Sigmoid colon (tissue), 4 donors: ENCODE data around the gene PM20D1.

Source experiments
- CTCF ChIP-seq, 4 experiments: fragments of 450-650 bp in 3 of 4; fragments of 200-600 bp in 1 of 4; IDR thresholded peaks; one replicate each; pipeline ENCODE4 v1.5.1; 2016 to 2019; ENCODE audit warnings: antibody characterized with exemption in 4 of 4, mild to moderate bottlenecking in 3 of 4, moderate library complexity in 2 of 4
- EP300 ChIP-seq, 4 donors: sonication (generic); formaldehyde crosslinking; IDR thresholded peaks; one replicate each; pipeline ENCODE4 v1.6.1; 2017; ENCODE audit warnings: antibody characterized with exemption in 4 of 4
- POLR2A ChIP-seq, 2 donors: fragments of 450-650 bp; IDR thresholded peaks; one replicate each; pipeline ENCODE4 v1.6.1; 2016; ENCODE audit warnings: antibody characterized with exemption in 2 of 2, mild to moderate bottlenecking in 2 of 2, moderate library complexity in 2 of 2
- POLR2AphosphoS5 ChIP-seq, 4 donors: sonication (generic); formaldehyde crosslinking; IDR thresholded peaks; one replicate each; pipeline ENCODE4 v1.6.1; 2017; ENCODE audit warnings: antibody characterized with exemption in 4 of 4

GRCh38 chr1:205852969-205853368, 3.0 kb upstream of the PM20D1 start:
- no peak for TF ChIP-seq POLR2A (IDR thresholded peaks at IDR 0.05)
- TF ChIP-seq EP300 (IDR thresholded peaks at IDR 0.05), result no peak
- TF ChIP-seq CTCF (IDR thresholded peaks at IDR 0.05), result no peak
- TF ChIP-seq POLR2AphosphoS5 (IDR thresholded peaks at IDR 0.05), result no peak
